GM12801 (cell line): Measurements from ENCODE around the gene DCLK2.

ENCODE experiments used
- CTCF ChIP-seq: IDR thresholded peaks from one replicate; pipeline ENCODE4 v1.5.1; 2011; ENCODE audit warnings: control low read depth; ENCODE audit not compliant: insufficient read length; ENCODE audit errors: extremely low read depth

The DCLK2 gene

DNA sequence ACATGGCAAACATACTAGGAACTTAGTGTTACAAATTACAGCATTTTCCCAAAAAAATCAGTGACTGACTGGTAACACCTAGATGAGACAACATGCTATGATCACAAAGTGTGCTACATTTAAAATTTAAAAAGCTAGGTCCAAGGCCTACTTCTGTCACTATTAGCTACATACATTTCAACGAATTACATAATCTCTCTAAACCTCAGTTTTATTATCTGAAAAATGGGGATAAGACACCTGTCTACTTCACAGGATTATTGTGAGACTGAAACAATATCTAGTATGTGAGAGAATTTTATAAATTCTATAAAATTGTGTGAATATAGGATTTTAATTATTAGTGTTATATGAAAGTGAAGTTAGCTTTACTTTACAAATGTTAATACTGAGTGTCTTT lies 228.5 kb downstream of the DCLK2 start:
- no peak for TF ChIP-seq CTCF
